Activated CD8-positive, alpha-beta memory T cell treated with anti-CD3 and anti-CD28 coated beads, Interleukin-2, amount 50 U/mL, for 24 hours (primary cell): Measurements from ENCODE around the gene TUBG1.
"Not testable (repeated sequence)": the region's sequence is repeated elsewhere in the genome, so short reads cannot be mapped to it uniquely, and the experiment has no call there.

Experiments used
- DNase-seq: peaks from one replicate; pipeline ENCODE4 v3.0.0-alpha.2; 2020; ENCODE audit errors: extremely low read depth

Gene TUBG1

GRCh38 chr17:42579794-42580551, 29.5 kb upstream of the TUBG1 start:
- DNase-seq = no peak

- DNase-seq = no peak
These were observed 27.7 kb upstream of the TUBG1 start for GRCh38 chr17:42581744-42582270.

- no peak for DNase-seq
These were observed 24.6 kb upstream of the TUBG1 start for GRCh38 chr17:42584880-42585279.

GRCh38 chr17:42585353-42585752, 24.1 kb upstream of the TUBG1 start:
- no peak for DNase-seq

GRCh38 chr17:42586514-42587230, 22.8 kb upstream of the TUBG1 start:
- no peak for DNase-seq

GRCh38 chr17:42590886-42591285, 18.6 kb upstream of the TUBG1 start:
- no peak for DNase-seq

GRCh38 chr17:42591411-42591810, 18.1 kb upstream of the TUBG1 start:
- no peak for DNase-seq

GRCh38 chr17:42596386-42596785, 13.1 kb upstream of the TUBG1 start:
- DNase-seq = no peak

- DNase-seq = no peak
These were observed 10.6 kb upstream of the TUBG1 start for GRCh38 chr17:42598905-42599304.

GRCh38 chr17:42603318-42603717, 6.2 kb upstream of the TUBG1 start:
- DNase-seq = no peak

- DNase-seq = no peak
These were observed 1.7 kb upstream of the TUBG1 start for GRCh38 chr17:42607769-42608168.

- DNase-seq = no peak
These were observed 940 bp upstream of the TUBG1 start for GRCh38 chr17:42608305-42609181.

GRCh38 chr17:42609814-42610801, 625 bp downstream of the TUBG1 start:
- DNase-seq = not testable (repeated sequence)

GRCh38 chr17:42612013-42612412, 2.5 kb downstream of the TUBG1 start:
- DNase-seq = no peak

GRCh38 chr17:42613699-42614295, 4.3 kb downstream of the TUBG1 start:
- DNase-seq = no peak

GRCh38 chr17:42617956-42618431, 8.5 kb downstream of the TUBG1 start:
- no peak for DNase-seq

- no peak for DNase-seq
These were observed 9.1 kb downstream of the TUBG1 start for GRCh38 chr17:42618442-42619150.

- DNase-seq = not testable (repeated sequence)
These were observed 12.5 kb downstream of the TUBG1 start for GRCh38 chr17:42621987-42622386.

GRCh38 chr17:42623271-42623670, 13.8 kb downstream of the TUBG1 start:
- no peak for DNase-seq
